Measurements from ENCODE around the gene ARSA.

ARSA gene

DNA sequence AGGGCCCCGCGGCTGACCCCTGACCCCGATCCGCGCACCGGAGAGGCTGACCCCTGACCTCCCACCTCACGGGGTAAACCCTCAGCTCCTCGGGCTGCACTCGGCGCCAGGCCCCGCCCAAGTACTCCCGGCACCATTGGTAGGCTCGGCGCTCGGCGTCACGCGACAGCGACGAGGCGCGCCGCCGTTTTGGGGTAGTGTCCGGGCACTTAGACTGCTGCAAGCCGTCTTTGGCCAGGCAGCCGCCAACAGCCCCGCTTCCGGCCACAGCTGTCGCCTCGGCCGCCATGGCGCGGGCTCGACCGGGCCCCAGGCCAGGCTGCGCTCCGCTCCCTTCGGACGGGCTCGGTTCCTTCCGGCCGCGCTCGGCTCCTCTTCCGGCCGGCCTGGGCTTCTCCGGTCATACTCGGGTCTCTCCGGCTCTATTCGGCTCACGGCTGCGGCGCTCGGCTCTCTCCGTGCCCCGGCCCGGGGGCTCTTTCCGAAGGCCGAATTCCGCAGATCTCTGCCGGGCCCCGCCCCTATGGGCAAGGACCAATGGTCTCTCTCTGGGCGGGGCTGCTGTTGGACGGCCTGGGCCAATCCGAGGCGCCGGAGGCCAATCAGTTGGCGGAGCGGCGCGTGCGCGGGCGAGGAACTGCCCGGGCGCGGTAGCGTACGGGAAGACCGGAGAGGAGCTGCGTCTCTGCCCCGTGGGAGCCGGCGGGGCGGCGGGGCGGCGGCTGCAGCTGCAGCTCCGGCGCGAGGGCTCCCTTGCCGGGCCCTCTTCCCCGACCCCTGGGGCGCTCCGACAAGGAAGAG lies 45.3 kb downstream of the ARSA start, which contains the start of gene CHKB (continued):
- TF ChIP-seq ZNF404 (tag by site-specific recombination; IDR thresholded peaks at IDR 0.05) (no peak), SALL2 (tag by site-specific recombination; IDR thresholded peaks at IDR 0.05; ENCODE audit: borderline replicate concordance) (no peak), ZNF76 (tag by site-specific recombination; IDR thresholded peaks at IDR 0.05; ENCODE audit: borderline replicate concordance, low read depth) (peak; percentile 42; the same call in 1 of the 2 replicates), ZNF501 (tag by site-specific recombination; IDR thresholded peaks at IDR 0.05) (peak; percentile 40; the same call in 1 of the 2 replicates)

GRCh38 chr22:50581950-50582492 lies 45.9 kb downstream of the ARSA start:
- Histone ChIP-seq H3K4me3 (ENCODE audit: low read depth, low read length) (peak overlapping the region; percentile 80), H3K27ac (ENCODE audit: extremely low read depth, low read depth, low read length) (peak overlapping the region; percentile 99), H3K36me3 (ENCODE audit: control insufficient read depth in 2 of 2, insufficient read depth in 1 of 2, low read length in 2 of 2) (peaks cover 21 to 54% of the 10 kb centered on the region in 2 experiments), H3K9me3 (ENCODE audit: control insufficient read depth, insufficient read depth, low read depth, low read length) (no peaks in the 10 kb centered on the region), H3K4me1 (ENCODE audit: control insufficient read depth, insufficient read depth, low read length) (peaks cover 3% of the 10 kb centered on the region; the same call in 1 of the 2 replicates)
- ChIA-PET CTCF (interaction anchor here (1.0 to 1.6 kb wide), 3 partner anchors 19 to 56 kb away, joined by 4 to 11 read pairs (median 7); partner anchors contain the start of genes SCO2 and SYCE3), POLR2A (interaction anchor here (0.6 to 3.2 kb wide), 10 partner anchors 10 to 84 kb away, joined by 3 to 22 read pairs (median 4); partner anchors contain the start of genes ARSA, LMF2, SCO2 and SYCE3)
- TF ChIP-seq KLF1 (tag by site-specific recombination; IDR thresholded peaks at IDR 0.05) (no peak), ZNF19 (tag by site-specific recombination; IDR thresholded peaks at IDR 0.05; ENCODE audit: low read depth) (no peak), ZNF175 (tag by site-specific recombination; IDR thresholded peaks at IDR 0.05) (no peak), ZBTB8A (tag by site-specific recombination; IDR thresholded peaks at IDR 0.05) (no peak), ZNF121 (tag by site-specific recombination; IDR thresholded peaks at IDR 0.05) (peak; percentile 99), ZNF114 (tag by site-specific recombination; IDR thresholded peaks at IDR 0.05) (no peak), ZBTB20 (tag by site-specific recombination; IDR thresholded peaks at IDR 0.05) (peak; percentile 86), ZNF416 (tag by site-specific recombination; IDR thresholded peaks at IDR 0.05) (no peak), ZNF660 (tag by site-specific recombination; IDR thresholded peaks at IDR 0.05) (no peak), ZNF138 (tag by site-specific recombination; IDR thresholded peaks at IDR 0.05; ENCODE audit: borderline replicate concordance) (no peak), GLIS1 (tag by site-specific recombination; IDR thresholded peaks at IDR 0.05) (0 out of 2 replicates have a peak, but pooled peaks have one; percentile 21), ZNF76 (tag by site-specific recombination; IDR thresholded peaks at IDR 0.05; ENCODE audit: borderline replicate concordance, low read depth) (no peak), ZNF830 (tag by site-specific recombination; IDR thresholded peaks at IDR 0.05; ENCODE audit: low read depth) (no peak), ZNF280C (tag by site-specific recombination; IDR thresholded peaks at IDR 0.05) (no peak), ZIC2 (tag by site-specific recombination; IDR thresholded peaks at IDR 0.05) (0 out of 2 replicates have a peak, but pooled peaks have one; percentile 25)
- TF ChIP-seq, protein P1, sequence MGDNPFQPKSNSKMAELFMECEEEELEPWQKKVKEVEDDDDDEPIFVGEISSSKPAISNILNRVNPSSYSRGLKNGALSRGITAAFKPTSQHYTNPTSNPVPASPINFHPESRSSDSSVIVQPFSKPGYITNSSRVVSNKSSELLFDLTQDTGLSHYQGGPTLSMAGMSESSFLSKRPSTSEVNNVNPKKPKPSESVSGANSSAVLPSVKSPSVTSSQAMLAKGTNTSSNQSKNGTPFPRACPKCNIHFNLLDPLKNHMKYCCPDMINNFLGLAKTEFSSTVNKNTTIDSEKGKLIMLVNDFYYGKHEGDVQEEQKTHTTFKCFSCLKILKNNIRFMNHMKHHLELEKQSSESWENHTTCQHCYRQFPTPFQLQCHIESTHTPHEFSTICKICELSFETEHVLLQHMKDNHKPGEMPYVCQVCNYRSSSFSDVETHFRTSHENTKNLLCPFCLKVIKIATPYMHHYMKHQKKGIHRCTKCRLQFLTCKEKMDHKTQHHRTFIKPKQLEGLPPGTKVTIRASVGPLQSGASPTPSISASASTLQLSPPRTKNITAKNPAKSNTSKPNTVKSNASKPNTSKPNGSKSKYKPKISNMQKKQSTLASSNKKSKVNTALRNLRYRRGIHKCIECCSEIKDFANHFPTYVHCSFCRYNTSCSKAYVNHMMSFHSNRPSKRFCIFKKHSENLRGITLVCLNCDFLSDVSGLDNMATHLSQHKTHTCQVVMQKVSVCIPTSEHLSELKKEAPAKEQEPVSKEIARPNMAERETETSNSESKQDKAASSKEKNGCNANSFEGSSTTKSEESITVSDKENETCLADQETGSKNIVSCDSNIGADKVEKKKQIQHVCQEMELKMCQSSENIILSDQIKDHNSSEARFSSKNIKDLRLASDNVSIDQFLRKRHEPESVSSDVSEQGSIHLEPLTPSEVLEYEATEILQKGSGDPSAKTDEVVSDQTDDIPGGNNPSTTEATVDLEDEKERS (tag by site-specific recombination; IDR thresholded peaks at IDR 0.05): no peak
- TF ChIP-seq, protein P2, sequence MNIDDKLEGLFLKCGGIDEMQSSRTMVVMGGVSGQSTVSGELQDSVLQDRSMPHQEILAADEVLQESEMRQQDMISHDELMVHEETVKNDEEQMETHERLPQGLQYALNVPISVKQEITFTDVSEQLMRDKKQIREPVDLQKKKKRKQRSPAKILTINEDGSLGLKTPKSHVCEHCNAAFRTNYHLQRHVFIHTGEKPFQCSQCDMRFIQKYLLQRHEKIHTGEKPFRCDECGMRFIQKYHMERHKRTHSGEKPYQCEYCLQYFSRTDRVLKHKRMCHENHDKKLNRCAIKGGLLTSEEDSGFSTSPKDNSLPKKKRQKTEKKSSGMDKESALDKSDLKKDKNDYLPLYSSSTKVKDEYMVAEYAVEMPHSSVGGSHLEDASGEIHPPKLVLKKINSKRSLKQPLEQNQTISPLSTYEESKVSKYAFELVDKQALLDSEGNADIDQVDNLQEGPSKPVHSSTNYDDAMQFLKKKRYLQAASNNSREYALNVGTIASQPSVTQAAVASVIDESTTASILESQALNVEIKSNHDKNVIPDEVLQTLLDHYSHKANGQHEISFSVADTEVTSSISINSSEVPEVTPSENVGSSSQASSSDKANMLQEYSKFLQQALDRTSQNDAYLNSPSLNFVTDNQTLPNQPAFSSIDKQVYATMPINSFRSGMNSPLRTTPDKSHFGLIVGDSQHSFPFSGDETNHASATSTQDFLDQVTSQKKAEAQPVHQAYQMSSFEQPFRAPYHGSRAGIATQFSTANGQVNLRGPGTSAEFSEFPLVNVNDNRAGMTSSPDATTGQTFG (tag by site-specific recombination; IDR thresholded peaks at IDR 0.05; ENCODE audit: borderline replicate concordance): no peak
- TF ChIP-seq, protein P3, sequence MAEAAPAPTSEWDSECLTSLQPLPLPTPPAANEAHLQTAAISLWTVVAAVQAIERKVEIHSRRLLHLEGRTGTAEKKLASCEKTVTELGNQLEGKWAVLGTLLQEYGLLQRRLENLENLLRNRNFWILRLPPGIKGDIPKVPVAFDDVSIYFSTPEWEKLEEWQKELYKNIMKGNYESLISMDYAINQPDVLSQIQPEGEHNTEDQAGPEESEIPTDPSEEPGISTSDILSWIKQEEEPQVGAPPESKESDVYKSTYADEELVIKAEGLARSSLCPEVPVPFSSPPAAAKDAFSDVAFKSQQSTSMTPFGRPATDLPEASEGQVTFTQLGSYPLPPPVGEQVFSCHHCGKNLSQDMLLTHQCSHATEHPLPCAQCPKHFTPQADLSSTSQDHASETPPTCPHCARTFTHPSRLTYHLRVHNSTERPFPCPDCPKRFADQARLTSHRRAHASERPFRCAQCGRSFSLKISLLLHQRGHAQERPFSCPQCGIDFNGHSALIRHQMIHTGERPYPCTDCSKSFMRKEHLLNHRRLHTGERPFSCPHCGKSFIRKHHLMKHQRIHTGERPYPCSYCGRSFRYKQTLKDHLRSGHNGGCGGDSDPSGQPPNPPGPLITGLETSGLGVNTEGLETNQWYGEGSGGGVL (tag by site-specific recombination; IDR thresholded peaks at IDR 0.05): 0 out of 2 replicates have a peak, but pooled peaks have one; percentile 21
- TF ChIP-seq, protein P4, sequence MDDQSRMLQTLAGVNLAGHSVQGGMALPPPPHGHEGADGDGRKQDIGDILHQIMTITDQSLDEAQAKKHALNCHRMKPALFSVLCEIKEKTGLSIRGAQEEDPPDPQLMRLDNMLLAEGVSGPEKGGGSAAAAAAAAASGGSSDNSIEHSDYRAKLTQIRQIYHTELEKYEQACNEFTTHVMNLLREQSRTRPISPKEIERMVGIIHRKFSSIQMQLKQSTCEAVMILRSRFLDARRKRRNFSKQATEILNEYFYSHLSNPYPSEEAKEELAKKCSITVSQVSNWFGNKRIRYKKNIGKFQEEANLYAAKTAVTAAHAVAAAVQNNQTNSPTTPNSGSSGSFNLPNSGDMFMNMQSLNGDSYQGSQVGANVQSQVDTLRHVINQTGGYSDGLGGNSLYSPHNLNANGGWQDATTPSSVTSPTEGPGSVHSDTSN (CRISPR knock-in tag; IDR thresholded peaks at IDR 0.05): no peak
